Caco-2 (cell line): Measurements from ENCODE around the gene FOXO3. TPM values are rescaled to one million over a fixed set of nuclear protein-coding genes. Genes with fewer than 3 reads are reported as not detected.
"Not testable (repeated sequence)": the region's sequence is repeated elsewhere in the genome, so short reads cannot be mapped to it uniquely, and the experiment has no call there.

Experiments used
- BruUV-seq: library from RNA; stranded (reverse); fragments of 400-500 nt; replicated peaks from 2 replicates; lab custom pipeline; 2021; lab: Mats Ljungman, UMichigan
- CTCF ChIA-PET: fragments of 300-600 bp; sonication (Branson Sonifier 250); formaldehyde crosslinking; loops from one replicate; lab custom pipeline; 2022; ENCODE audit warnings: antibody characterized with exemption; lab: Charles Lee
- POLR2A ChIA-PET: fragments of 300-600 bp; sonication (Branson Sonifier 250); formaldehyde crosslinking; loops from one replicate; lab custom pipeline; 2022; ENCODE audit warnings: antibody characterized with exemption; lab: Charles Lee
- DNase-seq, 2 experiments: peaks; one replicate each; pipeline versions ENCODE4 v3.0.0 to v3.0.0-alpha.2; 2020 to 2022
- H3K27me3 ChIP-seq: replicated peaks from 2 replicates; pipeline ENCODE4 v1.6.0; 2011; ENCODE audit warnings: low read length; ENCODE audit not compliant: control insufficient read depth, insufficient read depth
- H3K36me3 ChIP-seq: 2 replicates; pipeline ENCODE4 v1.5.1; 2011; ENCODE audit warnings: low read length; ENCODE audit not compliant: control insufficient read depth, insufficient read depth
- H3K4me1 ChIP-seq: fragments of 250-450 bp; sonication (Bioruptor Pico); 2 replicates; pipeline ENCODE4 v1.5.1; 2020; ENCODE audit warnings: mild to moderate bottlenecking
- H3K4me3 ChIP-seq: 2 replicates; pipeline ENCODE4 v1.5.1; 2011; ENCODE audit warnings: low read depth, mild to moderate bottlenecking, control low read depth, low read length
- H3K9me3 ChIP-seq: fragments of 250-450 bp; sonication (Bioruptor Pico); 2 replicates; pipeline ENCODE4 v1.5.1; 2020; ENCODE audit warnings: mild to moderate bottlenecking, moderate library complexity
- H3K27ac Mint-ChIP-seq: one replicate; pipeline ENCODE4 v1.8.0; 2022; ENCODE audit warnings: mixed read lengths; ENCODE audit not compliant: unreplicated experiment
- H3K27me3 Mint-ChIP-seq: one replicate; pipeline ENCODE4 v1.8.0; 2022; ENCODE audit warnings: mixed read lengths; ENCODE audit not compliant: insufficient read depth, unreplicated experiment
- H3K36me3 Mint-ChIP-seq: one replicate; pipeline ENCODE4 v1.8.0; 2022; ENCODE audit warnings: mild to moderate bottlenecking, mixed read lengths; ENCODE audit not compliant: insufficient read depth, unreplicated experiment
- H3K4me1 Mint-ChIP-seq: one replicate; pipeline ENCODE4 v1.8.0; 2022; ENCODE audit warnings: low read depth, mixed read lengths; ENCODE audit not compliant: unreplicated experiment
- H3K4me3 Mint-ChIP-seq: one replicate; pipeline ENCODE4 v1.8.0; 2022; ENCODE audit warnings: mild to moderate bottlenecking, moderate library complexity, mixed read lengths; ENCODE audit not compliant: unreplicated experiment
- H3K9me3 Mint-ChIP-seq: one replicate; pipeline ENCODE4 v1.8.0; 2022; ENCODE audit warnings: mixed read lengths; ENCODE audit not compliant: unreplicated experiment
- CTCF ChIP-seq, 2 experiments: fragments of 200-600 bp in 1 of 2; IDR thresholded peaks; 1 replicate in 1 of 2; 2 replicates in 1 of 2; pipeline versions ENCODE4 v1.5.1 to v1.8.0; 2011 to 2022; ENCODE audit warnings: antibody characterized with exemption in 1 of 2, control low read depth in 1 of 2, inconsistent platforms in 1 of 2, low read depth in 1 of 2, low read length in 1 of 2, mild to moderate bottlenecking in 1 of 2, moderate library complexity in 1 of 2; ENCODE audit not compliant: insufficient read depth in 1 of 2, severe bottlenecking in 1 of 2, unreplicated experiment in 1 of 2
- intact Hi-C: fragments of 100-400 bp; cut with micrococcal nuclease; formaldehyde crosslinking; loops from one replicate; pipeline ENCODE4 v1.10.0; 2022; ENCODE audit not compliant: unreplicated experiment
- total RNA-seq: library from RNA; stranded (reverse); gene quantifications from 2 replicates; pipeline ENCODE4 v1.2.3, GENCODE V29; 2022

Gene FOXO3
- total RNA-seq, 1 experiment from 2014 or later = 34.3 TPM

GRCh38 chr6:108676555-108676954, 115.8 kb downstream of the FOXO3 start:
- H3K27me3 Mint-ChIP-seq = no peaks in the 10 kb centered on the region
- peaks cover 27% of the 10 kb centered on the region for H3K36me3 Mint-ChIP-seq
- H3K9me3 Mint-ChIP-seq = no peaks in the 10 kb centered on the region
- H3K4me3 ChIP-seq = no peak overlapping the region
- intact Hi-C loops = no loop called here
- POLR2A ChIA-PET = no interaction called here
- DNase-seq = no peak
- H3K27ac Mint-ChIP-seq = no peak overlapping the region
- H3K9me3 ChIP-seq = no peaks in the 10 kb centered on the region
- H3K4me3 Mint-ChIP-seq = no peak overlapping the region
- no peak for TF ChIP-seq CTCF (IDR thresholded peaks at IDR 0.05; ENCODE audit: insufficient read depth in 1 of 2, low read depth in 1 of 2, low read length in 1 of 2, severe bottlenecking in 1 of 2, unreplicated experiment in 1 of 2)
- H3K4me1 Mint-ChIP-seq = peaks cover 25% of the 10 kb centered on the region
- no peaks in the 10 kb centered on the region for H3K27me3 ChIP-seq
- BruUV-seq = no TSS peak
- CTCF ChIA-PET = no interaction called here
- no peaks in the 10 kb centered on the region; the same call in 1 of the 2 replicates for H3K36me3 ChIP-seq
- no peaks in the 10 kb centered on the region for H3K4me1 ChIP-seq

GRCh38 chr6:108677357-108677756, 116.6 kb downstream of the FOXO3 start:
- Mint-ChIP-seq H3K27me3 (no peaks in the 10 kb centered on the region), H3K27ac (no peak overlapping the region), H3K4me3 (no peak overlapping the region), H3K9me3 (no peaks in the 10 kb centered on the region), H3K36me3 (peaks cover 33% of the 10 kb centered on the region), H3K4me1 (peaks cover 25% of the 10 kb centered on the region)
- Histone ChIP-seq H3K27me3 (no peaks in the 10 kb centered on the region), H3K36me3 (no peaks in the 10 kb centered on the region; the same call in 1 of the 2 replicates), H3K4me1 (no peaks in the 10 kb centered on the region), H3K4me3 (no peak overlapping the region), H3K9me3 (no peaks in the 10 kb centered on the region)
- no TSS peak for BruUV-seq
- TF ChIP-seq CTCF (IDR thresholded peaks at IDR 0.05; ENCODE audit: insufficient read depth in 1 of 2, low read depth in 1 of 2, low read length in 1 of 2, severe bottlenecking in 1 of 2, unreplicated experiment in 1 of 2) = no peak
- intact Hi-C loops = no loop called here
- POLR2A ChIA-PET = no interaction called here
- DNase-seq = no peak
- CTCF ChIA-PET = no interaction called here

GRCh38 chr6:108677894-108678293, 117.2 kb downstream of the FOXO3 start:
- no peaks in the 10 kb centered on the region for H3K9me3 ChIP-seq
- Mint-ChIP-seq H3K27ac (no peak overlapping the region), H3K4me3 (no peak overlapping the region), H3K4me1 (peaks cover 25% of the 10 kb centered on the region), H3K9me3 (no peaks in the 10 kb centered on the region), H3K27me3 (no peaks in the 10 kb centered on the region), H3K36me3 (peaks cover 33% of the 10 kb centered on the region)
- ChIA-PET POLR2A (no interaction called here), CTCF (no interaction called here)
- no peak for TF ChIP-seq CTCF (IDR thresholded peaks at IDR 0.05; ENCODE audit: insufficient read depth in 1 of 2, low read depth in 1 of 2, low read length in 1 of 2, severe bottlenecking in 1 of 2, unreplicated experiment in 1 of 2)
- no peak overlapping the region for H3K4me3 ChIP-seq
- no peaks in the 10 kb centered on the region for H3K4me1 ChIP-seq
- DNase-seq = no peak
- H3K27me3 ChIP-seq = no peaks in the 10 kb centered on the region
- no peaks in the 10 kb centered on the region; the same call in 1 of the 2 replicates for H3K36me3 ChIP-seq
- no TSS peak for BruUV-seq
- intact Hi-C loops = no loop called here

GRCh38 chr6:108680314-108680713, 119.6 kb downstream of the FOXO3 start:
- H3K4me3 Mint-ChIP-seq, H3K9me3 Mint-ChIP-seq, BruUV-seq, H3K4me3 ChIP-seq, DNase-seq, H3K4me1 ChIP-seq, H3K27me3 ChIP-seq, H3K9me3 ChIP-seq, H3K36me3 ChIP-seq, POLR2A ChIA-PET, H3K27ac Mint-ChIP-seq, intact Hi-C loops, H3K27me3 Mint-ChIP-seq: not testable (repeated sequence)
- H3K4me1 Mint-ChIP-seq = peaks cover 10% of the 10 kb centered on the region
- peaks cover 26% of the 10 kb centered on the region for H3K36me3 Mint-ChIP-seq
- CTCF ChIA-PET = interaction anchor here (0.7 kb wide), 1 partner anchor 33 kb away, joined by 4 read pairs; no protein-coding TSS in a partner anchor

- intact Hi-C loops, H3K9me3 Mint-ChIP-seq, H3K27ac Mint-ChIP-seq, H3K9me3 ChIP-seq, H3K36me3 ChIP-seq, H3K27me3 ChIP-seq, H3K27me3 Mint-ChIP-seq, H3K4me3 ChIP-seq, CTCF ChIA-PET, H3K4me3 Mint-ChIP-seq, BruUV-seq, DNase-seq, POLR2A ChIA-PET: not testable (repeated sequence)
- peaks cover 37% of the 10 kb centered on the region for H3K36me3 Mint-ChIP-seq
- H3K4me1 Mint-ChIP-seq = peaks cover 18% of the 10 kb centered on the region
- H3K4me1 ChIP-seq = peaks cover 11% of the 10 kb centered on the region; the same call in 1 of the 2 replicates
Observed at GRCh38 chr6:108681721-108682120, 121.0 kb downstream of the FOXO3 start.
